Right renal pelvis (tissue), 4 donors: ENCODE measurements around the gene EXOC3L1. TPM values are rescaled to one million over a fixed set of nuclear protein-coding genes. Genes with fewer than 3 reads are reported as not detected.

ENCODE experiments used
- DNase-seq, 4 donors: peaks; one replicate each; pipeline ENCODE4 v3.0.0-alpha.2; 2013; ENCODE audit warnings: low read depth in 4 of 4, low spot score in 3 of 4, missing footprints in 1 of 4
- polyA plus RNA-seq, 4 donors: library from polyadenylated mRNA; unstranded; fragments of 120-200 nt; gene quantifications; one replicate each; pipeline ENCODE4 v1.2.1, GENCODE V29; 2013; ENCODE audit not compliant: insufficient read length in 4 of 4

The EXOC3L1 gene, protein sequence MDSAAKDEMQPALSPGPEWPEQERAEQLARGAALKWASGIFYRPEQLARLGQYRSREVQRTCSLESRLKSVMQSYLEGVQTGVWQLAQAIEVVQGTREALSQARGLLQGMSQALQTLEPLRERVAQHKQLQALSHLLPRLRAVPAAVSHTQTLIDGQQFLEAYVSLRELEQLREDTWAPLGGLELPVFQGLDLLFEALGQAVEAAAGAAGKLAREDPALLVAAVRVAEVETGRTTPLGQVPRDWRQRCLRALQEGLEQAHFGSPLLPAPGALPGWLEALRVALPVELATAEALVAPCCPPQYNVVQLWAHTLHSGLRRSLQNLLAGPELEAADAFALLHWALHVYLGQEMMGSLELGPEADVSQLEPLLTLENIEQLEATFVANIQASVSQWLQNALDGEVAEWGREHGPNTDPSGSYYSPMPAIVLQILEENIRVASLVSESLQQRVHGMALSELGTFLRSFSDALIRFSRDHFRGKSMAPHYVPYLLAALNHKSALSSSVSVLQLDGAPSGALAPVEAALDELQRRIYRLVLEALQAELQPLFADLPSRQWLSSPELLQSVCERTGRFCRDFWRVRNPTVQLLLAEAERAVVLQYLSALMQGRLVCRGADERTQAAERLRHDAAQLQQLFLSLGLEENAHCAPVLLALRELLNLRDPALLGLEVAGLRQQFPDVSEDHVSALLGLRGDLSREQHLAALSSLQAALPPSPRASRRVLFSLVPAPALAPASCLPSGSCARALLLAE
- polyA plus RNA-seq = 1 to 10 TPM; 4.6 to 7.8 (median 5.3) TPM

DNA sequence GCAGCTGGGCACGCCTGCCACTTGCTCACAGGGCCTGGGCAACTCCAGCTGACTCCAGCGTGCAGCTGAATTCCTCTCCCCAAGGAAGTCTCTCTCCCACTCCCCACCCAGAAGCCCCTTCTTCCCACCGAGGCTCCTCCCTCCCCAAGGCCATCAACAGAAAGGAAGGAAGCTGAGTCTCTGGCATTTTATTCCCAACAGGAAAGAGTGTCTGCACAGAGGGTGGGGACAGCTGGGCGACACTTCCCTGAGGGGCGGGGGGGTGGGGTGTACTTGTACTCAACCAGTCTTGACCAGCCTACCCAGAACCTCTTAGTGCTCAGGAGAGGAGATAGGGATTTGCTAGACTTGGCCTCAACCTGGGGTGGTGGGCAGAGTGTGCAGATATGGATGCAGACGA lies at the start of gene EXOC3L1:
EXOC3L1 (minus strand) TSS at position 96 of the 400 bp plus-strand sequence. CDS start 460 bp downstream, outside the sequence.
- no peak for DNase-seq

DNA sequence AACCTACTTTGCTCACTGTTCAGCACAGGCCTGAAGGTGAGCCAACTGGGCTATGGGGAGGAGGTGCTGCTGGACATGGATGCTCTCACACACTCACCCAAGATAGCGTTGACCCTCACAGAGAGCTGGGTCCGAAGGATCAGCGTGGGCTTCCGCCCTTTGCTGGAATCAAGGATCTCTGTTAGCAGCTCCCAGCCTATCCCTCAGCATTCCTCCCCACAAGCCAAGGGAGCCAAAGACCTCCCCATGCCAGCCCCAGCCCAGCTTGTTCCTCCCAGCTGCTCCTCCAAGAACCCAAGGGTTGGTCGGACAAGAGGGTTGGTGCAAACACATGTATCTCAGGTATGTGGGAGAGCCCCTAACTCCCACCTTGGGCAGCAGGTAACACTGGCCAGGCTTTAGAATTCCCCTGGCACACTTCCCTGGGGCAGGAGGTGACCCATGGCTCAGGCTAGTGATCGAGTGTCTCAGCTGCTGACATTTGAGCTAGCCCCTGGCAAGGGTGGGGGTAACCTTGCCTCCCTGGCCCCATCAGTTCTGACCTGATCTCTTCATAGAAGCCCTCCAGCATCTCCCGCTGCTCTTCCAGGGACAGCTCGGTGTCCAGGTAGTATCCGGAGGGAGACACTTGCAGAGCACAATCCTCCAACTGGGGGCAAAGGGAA lies 49.0 kb upstream of the EXOC3L1 start:
- no peak for DNase-seq

DNA sequence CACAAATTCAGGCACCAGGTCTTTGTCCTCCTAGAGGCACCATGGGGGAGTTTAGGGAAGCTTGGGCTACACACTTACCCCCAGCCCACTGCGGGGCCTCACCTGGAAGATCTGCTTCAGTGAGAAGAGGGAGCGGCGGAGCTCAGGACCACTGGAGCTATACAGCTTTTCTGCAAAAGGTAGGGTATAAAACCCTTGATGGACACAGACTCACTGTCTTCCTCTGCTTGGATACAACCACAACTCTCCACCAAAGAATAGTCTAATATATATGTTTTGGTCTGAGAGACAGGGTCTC lies 48.3 kb upstream of the EXOC3L1 start:
- no peak for DNase-seq

DNA sequence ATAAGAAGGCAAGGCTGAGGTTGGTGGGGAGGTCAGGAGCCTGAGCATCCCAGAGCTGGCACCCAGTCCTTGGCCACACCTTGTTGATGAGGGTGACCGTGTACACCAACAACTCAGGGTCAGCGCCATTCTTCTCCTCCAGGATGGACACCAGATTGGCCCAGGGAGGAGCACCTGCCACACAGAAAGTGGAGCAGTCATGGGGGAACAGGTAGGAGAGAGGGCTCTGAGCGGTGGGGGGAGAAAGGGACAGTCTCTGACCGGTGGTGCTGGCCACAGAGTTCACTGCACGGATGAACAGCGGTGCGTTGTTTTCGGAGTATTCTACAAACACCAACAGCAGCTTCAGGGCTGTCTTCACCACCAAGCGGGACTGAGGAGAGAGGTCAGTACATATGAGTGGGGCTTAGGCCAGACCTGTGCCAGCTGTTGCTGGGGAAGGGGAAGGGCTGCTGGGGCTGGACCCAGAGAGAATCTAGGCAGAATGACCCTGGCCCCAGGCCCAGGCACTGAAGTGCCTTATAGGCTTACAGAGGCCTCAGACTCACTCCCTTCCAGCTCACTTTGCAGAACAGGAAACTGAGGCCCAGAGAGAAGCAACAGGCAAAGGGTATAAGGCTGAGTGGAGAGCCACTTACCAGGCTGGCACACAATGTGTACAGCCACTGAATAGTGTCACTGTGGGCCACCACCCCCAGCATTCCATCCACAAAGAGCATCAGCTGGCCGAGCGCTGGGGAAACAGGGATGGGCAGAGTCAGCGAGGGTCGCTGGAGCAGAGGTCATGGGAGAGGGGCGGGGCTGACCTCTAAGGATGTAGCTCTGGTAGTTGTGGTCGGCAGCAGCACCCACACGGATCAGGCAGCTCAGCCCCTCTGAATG lies 47.7 kb upstream of the EXOC3L1 start:
- DNase-seq = no peak

DNA sequence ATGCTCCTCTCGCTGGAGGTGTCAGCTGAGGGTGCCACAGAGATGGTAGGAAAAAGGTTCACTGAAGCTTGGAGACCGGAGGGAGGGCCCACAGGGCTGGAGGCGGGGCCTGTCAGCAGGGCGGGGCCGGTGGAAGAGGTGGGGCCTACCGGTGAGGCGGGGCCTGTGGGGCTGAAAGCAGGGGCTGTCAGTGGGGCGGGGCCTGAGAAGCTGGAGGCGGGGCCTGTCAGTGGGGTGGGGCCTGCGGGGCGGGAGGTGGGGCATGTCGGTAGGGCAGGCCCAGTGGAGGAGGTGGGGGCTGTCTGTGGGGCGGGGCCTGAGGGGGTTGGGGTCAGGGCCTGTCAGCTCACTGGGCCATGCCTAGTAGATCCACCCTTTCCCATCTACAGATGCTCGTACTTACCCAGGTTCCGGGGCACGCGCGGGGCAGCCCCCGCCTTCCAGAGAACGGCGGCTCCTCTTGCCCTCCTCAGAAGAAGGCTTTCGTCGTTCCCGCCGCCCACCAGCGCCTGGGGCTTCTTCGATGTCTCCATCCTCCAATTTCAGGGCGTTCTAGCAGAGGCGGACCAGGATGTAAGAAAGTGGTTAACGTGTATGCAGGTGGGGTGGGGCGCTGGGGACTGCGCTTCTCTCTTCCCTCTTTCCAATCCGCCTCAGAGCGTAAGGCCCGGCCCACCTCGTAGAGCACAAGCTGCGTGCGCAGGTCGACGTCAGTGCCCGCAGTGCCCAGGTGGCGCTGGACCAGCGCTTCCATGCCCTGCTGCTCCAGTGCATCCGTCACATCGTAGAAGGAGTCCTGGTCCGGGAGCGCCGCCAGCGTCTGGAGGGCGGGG lies 46.8 kb upstream of the EXOC3L1 start:
- no peak for DNase-seq

DNA sequence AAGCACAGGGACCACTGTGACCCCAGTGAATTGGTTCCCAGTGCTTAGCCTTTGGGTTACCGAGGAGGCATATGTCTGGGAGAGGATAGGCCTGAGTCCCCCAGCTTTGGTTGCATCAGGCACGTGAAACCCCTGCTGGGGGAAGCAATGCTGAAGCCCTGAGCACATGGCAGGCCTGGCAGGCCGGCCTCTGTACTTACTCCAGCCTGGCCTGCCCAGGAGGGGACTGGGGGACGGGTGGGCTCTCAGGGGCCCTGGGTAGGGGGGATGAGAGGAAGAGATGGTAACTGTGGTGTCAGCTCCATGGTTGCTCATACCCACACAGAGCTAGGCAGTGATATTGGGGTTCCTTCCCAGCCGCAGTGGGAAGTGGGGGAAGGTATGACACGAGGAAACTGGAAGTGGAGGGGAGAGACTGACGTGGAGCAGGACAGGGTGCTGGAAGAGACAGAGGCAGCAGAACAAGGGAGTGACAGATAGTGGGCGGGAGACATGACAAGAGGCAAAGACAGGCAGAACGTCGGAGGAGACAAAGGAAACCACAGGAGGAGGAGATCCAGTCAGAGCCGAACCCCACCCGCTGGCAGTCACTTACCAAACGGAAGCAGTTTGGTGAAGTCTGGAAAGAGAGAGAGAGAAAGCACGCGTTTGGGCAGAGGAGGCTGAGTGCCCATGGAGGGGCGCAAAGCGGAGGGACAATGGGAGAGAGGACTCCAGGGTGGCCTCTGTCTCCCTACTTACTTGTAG lies 46.1 kb upstream of the EXOC3L1 start:
- no peak for DNase-seq

DNA sequence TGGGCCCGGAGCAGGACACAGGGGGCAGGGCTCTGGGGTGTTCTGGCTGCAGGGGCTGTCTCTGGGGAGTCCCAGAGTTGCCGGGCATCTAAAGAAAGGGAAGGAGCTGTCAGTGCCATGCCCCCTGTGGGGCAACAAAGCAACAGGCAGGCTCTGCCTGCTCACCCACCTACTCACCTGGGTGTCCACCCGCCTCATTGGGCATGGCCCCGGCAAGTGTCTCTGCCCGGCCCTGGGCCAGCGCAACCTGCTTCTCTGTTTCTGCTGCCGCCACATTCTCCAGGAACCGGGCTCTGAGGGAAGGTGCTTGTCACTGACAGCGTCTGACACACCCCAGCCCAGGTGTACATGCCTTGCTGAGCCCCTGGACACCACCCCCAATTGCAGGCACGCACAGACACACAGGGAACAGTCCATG lies 44.3 kb upstream of the EXOC3L1 start:
- no peak for DNase-seq

DNA sequence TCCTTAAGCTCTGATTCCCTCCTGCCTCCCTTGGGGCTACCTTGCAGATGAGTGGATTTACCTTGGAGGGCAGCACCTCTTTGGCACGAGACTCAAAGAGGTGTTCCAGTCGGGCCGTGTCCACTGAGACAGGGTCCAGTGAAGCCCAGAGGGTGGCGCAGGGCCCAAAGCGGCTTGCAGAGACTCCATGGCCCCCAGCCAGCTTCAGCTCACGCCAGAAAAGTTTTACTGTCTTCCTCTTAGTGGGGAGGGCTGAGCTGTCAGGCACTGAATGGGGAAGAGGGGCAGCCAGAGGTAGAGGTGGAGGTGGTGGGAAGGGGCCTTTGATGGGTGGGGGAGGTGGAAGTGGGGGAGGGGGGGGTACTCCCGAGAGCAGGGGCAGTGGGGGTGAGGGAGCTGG lies 43.7 kb upstream of the EXOC3L1 start:
- no peak for DNase-seq

DNA sequence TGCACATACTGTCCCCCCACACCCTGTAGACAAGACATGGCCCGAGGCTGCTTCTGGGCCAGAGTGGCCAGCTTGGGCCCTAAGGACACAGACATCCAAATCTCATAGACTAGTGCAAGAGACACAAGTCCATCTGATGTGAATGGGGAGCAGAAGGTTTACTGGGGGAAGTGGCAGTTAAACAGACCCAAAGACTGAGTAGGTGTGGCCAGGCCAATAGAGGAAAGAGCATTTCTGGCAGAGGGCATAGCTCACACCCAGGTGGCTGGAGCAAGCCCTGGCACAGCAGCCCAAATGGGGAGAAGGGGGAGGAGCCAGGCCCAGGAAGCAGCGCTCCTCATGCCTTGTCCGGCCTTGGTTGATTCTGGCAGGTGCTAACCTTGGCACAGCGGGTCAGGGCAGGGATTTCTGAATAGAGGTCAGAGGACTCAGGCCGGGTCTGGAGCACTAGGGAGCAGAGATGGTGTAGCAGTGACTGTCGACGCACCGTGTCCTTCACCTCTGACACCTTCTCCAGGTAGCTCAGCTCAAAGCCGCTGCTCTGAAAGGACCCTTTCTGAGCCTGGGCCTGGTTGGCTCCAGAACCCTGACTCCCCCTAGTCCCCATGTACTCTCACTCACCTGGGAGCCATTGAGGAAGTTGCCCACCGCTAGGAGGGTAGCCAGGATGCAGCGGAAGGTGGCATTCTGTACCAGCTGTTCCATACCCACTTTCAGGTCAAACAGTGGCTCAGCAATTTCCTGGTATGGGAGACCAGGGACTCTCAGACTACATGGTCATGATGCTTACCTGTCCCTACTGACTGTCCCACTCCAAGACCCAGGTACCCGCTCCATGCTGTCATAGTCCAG lies 41.1 kb upstream of the EXOC3L1 start:
- no peak for DNase-seq

DNA sequence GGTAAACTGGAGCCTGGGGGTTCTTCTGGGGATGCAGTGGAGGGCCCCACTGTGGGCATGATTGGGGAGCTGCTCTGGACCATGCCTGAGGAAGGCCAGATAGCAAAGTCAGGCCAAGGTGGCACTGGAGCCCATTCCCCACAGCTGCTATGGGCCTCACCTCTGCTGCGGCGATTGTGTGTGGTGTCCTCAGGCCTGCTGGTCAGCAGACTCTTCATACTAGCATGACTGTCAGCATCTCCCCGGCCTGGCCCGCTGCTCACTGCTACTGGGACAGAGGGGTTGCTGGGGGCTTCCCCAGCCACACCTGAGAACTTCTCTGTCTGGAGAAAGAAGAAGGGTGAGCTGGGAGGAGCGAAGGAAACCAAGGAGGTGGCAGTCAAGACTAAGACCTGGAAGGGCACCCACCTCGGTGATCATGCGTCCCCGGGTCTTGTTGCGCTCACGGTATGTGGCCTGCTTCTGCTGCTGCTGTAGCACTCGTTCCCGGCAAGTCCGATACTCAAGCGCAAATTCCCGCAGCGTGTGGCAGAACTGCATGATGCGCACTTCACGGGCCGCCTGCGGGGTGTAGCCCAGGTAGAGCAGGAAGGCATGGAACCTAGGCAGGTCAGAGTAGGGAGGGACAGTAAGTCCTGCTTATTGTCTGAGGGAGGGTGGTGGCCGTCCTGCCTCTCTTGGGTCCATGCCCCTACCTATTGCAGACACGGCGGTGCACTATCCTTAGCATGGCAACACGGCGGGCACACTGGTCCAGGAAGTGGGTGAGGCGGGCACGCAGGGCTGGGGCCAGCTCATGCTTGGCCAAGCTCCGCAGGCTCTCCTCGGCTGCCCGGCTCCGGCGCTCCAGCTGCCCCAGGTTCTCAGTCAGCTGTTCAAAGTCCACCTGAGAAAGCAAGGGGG lies 40.2 kb upstream of the EXOC3L1 start:
- DNase-seq = no peak

DNA sequence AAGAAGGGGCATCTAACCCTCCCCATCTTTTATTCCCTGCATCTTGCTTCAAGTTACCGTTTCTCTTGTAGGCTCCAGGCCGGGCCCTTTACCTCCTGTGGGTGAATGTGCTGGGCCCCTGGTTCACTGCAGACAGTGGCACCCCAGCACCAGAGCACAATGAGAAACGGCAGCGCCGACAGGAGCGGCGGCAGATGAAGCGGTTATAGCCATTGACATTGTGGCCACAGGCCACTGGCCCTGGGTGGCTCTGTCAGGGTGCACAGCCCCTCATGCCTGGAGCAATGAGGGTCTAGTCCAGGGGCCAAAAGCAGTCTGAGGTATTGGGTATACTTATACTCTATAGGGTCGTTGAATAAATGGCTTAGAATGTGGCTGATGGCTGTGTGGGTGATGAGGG lies 39.0 kb upstream of the EXOC3L1 start:
- DNase-seq = no peak

DNA sequence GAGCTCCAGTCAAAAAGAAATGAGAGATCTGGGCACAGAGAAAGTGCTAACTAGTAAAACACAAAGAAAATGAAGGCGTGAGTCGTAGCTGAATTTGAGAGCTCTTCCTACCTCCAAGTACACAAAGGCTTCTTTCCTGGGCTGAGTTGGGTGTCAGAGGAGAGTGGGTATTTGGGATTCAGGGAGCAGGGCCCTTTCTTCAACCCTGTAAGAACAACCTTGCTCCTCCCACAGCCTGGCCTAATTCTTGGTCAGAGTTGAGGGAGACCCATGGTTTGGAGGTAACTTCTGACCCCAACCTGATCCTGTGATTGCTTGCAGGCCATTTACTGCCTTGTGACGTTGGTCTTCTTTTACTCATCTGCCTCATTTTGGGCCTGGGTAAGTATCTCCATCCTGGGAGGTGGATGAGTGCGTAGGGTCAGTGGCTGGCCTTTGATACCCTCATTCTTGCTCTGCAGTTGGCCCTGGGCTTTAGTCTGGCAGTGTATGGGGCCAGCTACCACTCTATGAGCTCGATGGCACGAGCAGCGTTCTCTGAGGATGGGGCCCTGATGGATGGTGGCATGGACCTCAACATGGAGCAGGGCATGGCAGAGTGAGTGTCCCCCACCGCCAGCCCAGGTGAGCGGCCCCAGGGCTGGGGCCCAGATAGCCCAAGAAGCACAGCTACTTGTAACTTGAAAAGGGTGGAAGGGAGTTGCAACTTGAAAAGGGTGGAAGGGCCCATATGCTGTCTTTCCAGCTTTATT lies 38.3 kb upstream of the EXOC3L1 start:
- DNase-seq = no peak

DNA sequence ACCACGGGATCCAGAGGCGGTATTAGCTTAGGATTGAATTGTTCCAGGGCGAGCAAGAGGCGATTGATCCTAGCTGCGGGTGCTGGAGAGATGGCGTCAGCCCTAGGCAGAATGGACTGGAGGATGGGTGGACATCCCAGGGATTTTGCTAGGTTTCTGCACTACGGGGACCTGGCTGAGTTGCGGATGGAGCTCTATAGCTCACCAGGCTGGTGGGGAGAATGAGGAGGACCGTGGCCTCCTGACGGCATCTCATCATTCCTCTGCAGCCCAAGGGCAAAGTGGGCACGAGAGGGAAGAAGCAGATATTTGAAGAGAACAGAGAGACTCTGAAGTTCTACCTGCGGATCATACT lies 37.6 kb upstream of the EXOC3L1 start:
- DNase-seq = no peak

DNA sequence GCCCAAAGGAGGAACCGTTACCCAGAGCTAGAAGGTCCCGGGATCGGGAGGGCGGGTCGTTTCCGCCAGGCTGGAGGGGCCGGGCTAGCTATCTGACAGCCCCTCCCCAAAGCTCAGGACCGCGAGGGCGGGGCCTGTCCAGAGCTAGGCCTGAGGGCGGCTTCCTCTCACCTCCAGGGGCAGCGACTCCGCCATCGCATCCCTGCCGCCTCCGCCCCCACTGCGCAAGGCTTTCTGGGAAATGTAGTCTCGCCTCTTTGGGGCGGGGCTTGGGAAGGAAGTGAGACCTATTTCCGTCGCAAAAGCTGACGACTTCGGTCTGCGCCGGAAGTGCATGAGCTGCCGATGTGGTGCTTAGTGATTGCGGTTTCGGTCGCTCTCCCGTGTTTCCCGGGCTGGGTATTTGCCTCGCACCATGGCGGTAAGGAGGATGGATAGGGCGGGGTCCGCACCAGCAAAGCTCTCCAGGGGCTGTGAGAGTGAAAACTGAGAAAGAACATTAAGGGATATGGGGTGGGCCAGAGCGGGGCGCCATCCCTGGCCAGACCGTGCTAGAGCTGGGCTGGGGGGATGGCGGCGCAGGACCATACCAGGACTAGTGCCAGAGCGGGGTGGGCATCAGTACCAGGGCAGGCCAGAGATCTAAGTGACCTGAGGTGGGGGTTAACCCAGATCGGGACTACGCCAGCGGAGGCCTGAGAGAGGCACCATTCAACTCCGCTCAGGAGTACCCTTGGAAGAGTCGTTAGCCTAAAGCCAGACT lies 37.0 kb upstream of the EXOC3L1 start, which contains the start of gene TMEM208:
TMEM208 (plus strand) TSS at position 327 of the 763 bp plus-strand sequence; CDS start at position 416, 89 bp downstream.
- DNase-seq = peak; percentile 97 to 99 (median 98)

DNA sequence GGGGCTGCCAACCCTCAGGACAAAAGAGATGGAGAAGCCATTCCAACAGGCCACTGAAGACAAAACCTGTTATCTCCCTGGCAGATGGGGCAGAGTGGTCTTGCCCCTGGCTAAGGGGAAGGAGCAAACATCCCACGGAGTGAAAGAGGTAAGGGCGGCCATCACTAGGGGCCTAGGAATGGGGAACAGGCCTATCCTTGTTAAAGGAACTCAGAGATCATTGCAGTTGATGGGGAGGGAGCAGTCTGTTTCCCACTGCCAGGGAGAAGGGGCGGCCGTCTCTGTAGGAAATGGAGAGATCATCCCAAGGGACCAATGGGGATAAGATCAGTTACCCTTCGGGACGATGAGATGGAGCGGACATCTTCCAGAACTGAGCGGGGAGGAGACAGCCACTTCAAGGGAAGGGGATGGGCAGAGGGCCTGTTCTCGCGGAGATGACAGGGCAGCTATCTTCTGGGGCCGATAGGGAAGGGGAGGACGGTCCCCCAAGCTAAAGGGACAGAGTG lies 36.4 kb upstream of the EXOC3L1 start:
- no peak for DNase-seq
